ENCODE data around the gene KREMEN2.
"Not testable (repeated sequence)": the region's sequence is repeated elsewhere in the genome, so short reads cannot be mapped to it uniquely, and the experiment has no call there.

KREMEN2 gene

GRCh38 chr16:2942045-2942444 lies 22.0 kb upstream of the KREMEN2 start:
- no peak for DNase-seq (ENCODE audit: low spot score)

- not testable (repeated sequence) for DNase-seq (ENCODE audit: low spot score)
Measured at GRCh38 chr16:2943716-2944115, 20.4 kb upstream of the KREMEN2 start.

- DNase-seq (ENCODE audit: low spot score) = no peak
Measured at GRCh38 chr16:2946649-2947048, 17.4 kb upstream of the KREMEN2 start.

GRCh38 chr16:2948807-2949704 lies 15.0 kb upstream of the KREMEN2 start:
- no peak for DNase-seq (ENCODE audit: low spot score)

GRCh38 chr16:2949705-2950352 lies 14.2 kb upstream of the KREMEN2 start:
- DNase-seq (ENCODE audit: low spot score) = no peak

GRCh38 chr16:2950353-2950724 lies 13.7 kb upstream of the KREMEN2 start:
- DNase-seq (ENCODE audit: low spot score) = no peak

- no peak for DNase-seq (ENCODE audit: low spot score)
Measured at GRCh38 chr16:2950773-2951172, 13.3 kb upstream of the KREMEN2 start.

- no peak for DNase-seq (ENCODE audit: low spot score)
Measured at GRCh38 chr16:2952679-2953078, 11.4 kb upstream of the KREMEN2 start.

GRCh38 chr16:2953706-2954627 lies 10.1 kb upstream of the KREMEN2 start:
- no peak for DNase-seq (ENCODE audit: low spot score)

- no peak for DNase-seq (ENCODE audit: low spot score)
Measured at GRCh38 chr16:2954656-2955381, 9.3 kb upstream of the KREMEN2 start.

GRCh38 chr16:2955438-2955778 lies 8.7 kb upstream of the KREMEN2 start:
- no peak for DNase-seq (ENCODE audit: low spot score)

GRCh38 chr16:2955779-2956578 lies 8.1 kb upstream of the KREMEN2 start:
- no peak for DNase-seq (ENCODE audit: low spot score)

GRCh38 chr16:2956579-2956956 lies 7.5 kb upstream of the KREMEN2 start:
- DNase-seq (ENCODE audit: low spot score) = no peak

- no peak for DNase-seq (ENCODE audit: low spot score)
Measured at GRCh38 chr16:2959206-2959605, 4.9 kb upstream of the KREMEN2 start.

- no peak for DNase-seq (ENCODE audit: low spot score)
Measured at GRCh38 chr16:2960183-2961010, 3.7 kb upstream of the KREMEN2 start.

GRCh38 chr16:2962334-2963073 lies 1.6 kb upstream of the KREMEN2 start:
- DNase-seq (ENCODE audit: low spot score) = no peak

GRCh38 chr16:2963074-2963722 lies 877 bp upstream of the KREMEN2 start:
- DNase-seq (ENCODE audit: low spot score) = no peak

- DNase-seq (ENCODE audit: low spot score) = peak; percentile 56
Measured at GRCh38 chr16:2964475-2965336, 631 bp downstream of the KREMEN2 start.
